HUES6 (cell line): ENCODE data around the gene POLG.

Source experiments
- H3K27ac ChIP-seq: 2 replicates; pipeline ENCODE4 v1.7.0; 2013; ENCODE audit warnings: low read depth, mild to moderate bottlenecking, low read length, inconsistent platforms
- H3K27me3 ChIP-seq: 2 replicates; pipeline ENCODE4 v1.6.1; 2013; ENCODE audit warnings: low read length; ENCODE audit not compliant: control insufficient read depth, insufficient read depth
- H3K36me3 ChIP-seq: 2 replicates; pipeline ENCODE4 v1.6.1; 2013; ENCODE audit warnings: low read length; ENCODE audit not compliant: control insufficient read depth, insufficient read depth
- H3K4me1 ChIP-seq: 2 replicates; pipeline ENCODE4 v1.6.1; 2013; ENCODE audit warnings: low read length; ENCODE audit not compliant: control insufficient read depth, insufficient read depth
- H3K4me3 ChIP-seq: 2 replicates; pipeline ENCODE4 v1.5.1; 2013; ENCODE audit warnings: low read depth, low read length
- H3K9ac ChIP-seq: one replicate; pipeline ENCODE4 v1.6.1; 2013; ENCODE audit warnings: mild to moderate bottlenecking, low read length
- H3K9me3 ChIP-seq: 2 replicates; pipeline ENCODE4 v1.6.1; 2013; ENCODE audit warnings: low read depth, low read length; ENCODE audit not compliant: control insufficient read depth, insufficient read depth

POLG gene

GRCh38 chr15:89330119-89330518 lies 4.5 kb downstream of the POLG start:
- no peaks in the 10 kb centered on the region for H3K9me3 ChIP-seq
- H3K36me3 ChIP-seq = peaks cover 81% of the 10 kb centered on the region
- no peak overlapping the region for H3K4me3 ChIP-seq
- H3K4me1 ChIP-seq = peaks cover 5% of the 10 kb centered on the region; the same call in 1 of the 2 replicates
- no peak overlapping the region for H3K9ac ChIP-seq
- no peak overlapping the region for H3K27ac ChIP-seq
- no peaks in the 10 kb centered on the region for H3K27me3 ChIP-seq

GRCh38 chr15:89329329-89330084 lies 5.1 kb downstream of the POLG start:
- Histone ChIP-seq H3K27me3 (no peaks in the 10 kb centered on the region), H3K4me1 (peaks cover 5% of the 10 kb centered on the region; the same call in 1 of the 2 replicates), H3K36me3 (peaks cover 86% of the 10 kb centered on the region), H3K4me3 (no peak overlapping the region), H3K27ac (no peak overlapping the region), H3K9me3 (no peaks in the 10 kb centered on the region), H3K9ac (no peak overlapping the region)

GRCh38 chr15:89328398-89329254 lies 6.0 kb downstream of the POLG start:
- H3K9ac ChIP-seq = no peak overlapping the region
- no peak overlapping the region for H3K4me3 ChIP-seq
- no peaks in the 10 kb centered on the region for H3K27me3 ChIP-seq
- peaks cover 5% of the 10 kb centered on the region; the same call in 1 of the 2 replicates for H3K4me1 ChIP-seq
- no peak overlapping the region for H3K27ac ChIP-seq
- peaks cover 95% of the 10 kb centered on the region for H3K36me3 ChIP-seq
- H3K9me3 ChIP-seq = no peaks in the 10 kb centered on the region

- H3K4me1 ChIP-seq = peaks cover 5% of the 10 kb centered on the region; the same call in 1 of the 2 replicates
Observed at GRCh38 chr15:89327113-89327512, 7.5 kb downstream of the POLG start.

GRCh38 chr15:89326316-89326715 lies 8.3 kb downstream of the POLG start:
- Histone ChIP-seq H3K4me3 (no peak overlapping the region), H3K27ac (no peak overlapping the region), H3K36me3 (peaks cover 99% of the 10 kb centered on the region), H3K9me3 (no peaks in the 10 kb centered on the region), H3K9ac (no peak overlapping the region), H3K4me1 (peaks cover 1% of the 10 kb centered on the region; the same call in 1 of the 2 replicates), H3K27me3 (no peaks in the 10 kb centered on the region)

More at GRCh38 chr15:89327113-89327512, 7.5 kb downstream of the POLG start:
- H3K27ac ChIP-seq = no peak overlapping the region
- no peaks in the 10 kb centered on the region for H3K9me3 ChIP-seq
- H3K4me3 ChIP-seq = no peak overlapping the region
- H3K36me3 ChIP-seq = peaks cover 99% of the 10 kb centered on the region
- H3K27me3 ChIP-seq = no peaks in the 10 kb centered on the region
- H3K9ac ChIP-seq = no peak overlapping the region

DNA sequence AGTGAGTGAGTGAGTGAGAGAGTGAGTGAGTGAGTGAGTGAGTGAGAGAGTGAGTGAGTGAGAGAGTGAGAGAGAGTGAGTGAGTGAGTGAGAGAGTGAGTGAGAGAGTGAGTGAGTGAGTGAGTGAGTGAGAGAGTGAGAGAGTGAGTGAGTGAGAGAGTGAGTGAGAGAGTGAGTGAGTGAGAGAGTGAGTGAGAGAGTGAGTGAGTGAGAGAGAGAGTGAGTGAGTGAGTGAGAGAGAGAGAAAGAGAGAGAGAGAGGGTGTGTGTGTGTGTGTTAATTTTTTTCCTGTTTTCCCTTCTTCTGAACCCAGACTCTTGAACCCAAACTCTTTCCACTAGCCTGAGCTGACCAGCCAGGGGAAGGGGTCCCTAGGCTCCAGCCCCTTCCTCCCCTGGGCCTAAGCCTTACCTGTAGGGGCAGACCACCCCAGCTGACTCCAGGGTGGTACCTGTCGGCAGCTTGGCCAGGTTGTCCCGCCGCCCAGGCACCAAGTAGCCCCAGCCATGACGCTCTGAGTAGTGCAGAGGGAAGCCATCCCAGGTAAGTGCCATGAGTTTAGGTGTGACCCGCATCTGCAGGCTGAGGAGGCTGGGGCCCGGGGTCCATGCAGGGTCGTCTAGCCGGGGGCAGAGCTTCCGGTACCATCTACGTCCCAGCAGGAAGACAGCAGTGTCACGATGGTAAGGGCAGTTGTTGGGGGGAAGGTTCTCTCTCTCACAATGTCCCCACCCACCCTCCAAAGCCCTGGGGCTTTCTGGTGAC lies 9.4 kb downstream of the POLG start:
- Histone ChIP-seq H3K36me3 (peaks cover 99% of the 10 kb centered on the region), H3K9ac (no peak overlapping the region), H3K27ac (no peak overlapping the region), H3K9me3 (no peaks in the 10 kb centered on the region), H3K27me3 (no peaks in the 10 kb centered on the region), H3K4me3 (no peak overlapping the region), H3K4me1 (no peaks in the 10 kb centered on the region)

DNA sequence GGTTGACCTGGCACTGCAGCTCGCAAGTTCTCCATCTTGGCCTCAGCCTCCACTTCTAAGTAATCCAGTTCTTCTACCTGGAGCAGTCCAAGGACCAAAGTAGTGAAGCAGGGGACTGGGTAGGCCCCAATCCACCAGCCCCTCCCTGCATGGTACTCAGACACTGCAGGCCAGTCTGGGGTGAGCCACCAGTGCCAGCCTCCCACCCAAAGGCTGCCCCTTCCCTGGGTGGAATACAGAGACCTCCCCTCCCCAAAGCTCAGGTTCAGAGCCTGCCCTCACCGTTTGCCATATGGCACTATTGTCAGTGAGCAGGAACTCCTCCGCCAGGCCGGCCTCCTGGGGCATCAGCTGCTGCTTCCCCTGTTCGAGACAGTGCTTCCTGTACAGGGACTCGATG lies 10.8 kb downstream of the POLG start:
- Histone ChIP-seq H3K27ac (no peak overlapping the region), H3K4me1 (no peaks in the 10 kb centered on the region), H3K27me3 (no peaks in the 10 kb centered on the region), H3K36me3 (peaks cover 99% of the 10 kb centered on the region), H3K9me3 (no peaks in the 10 kb centered on the region), H3K9ac (no peak overlapping the region), H3K4me3 (no peak overlapping the region)

DNA sequence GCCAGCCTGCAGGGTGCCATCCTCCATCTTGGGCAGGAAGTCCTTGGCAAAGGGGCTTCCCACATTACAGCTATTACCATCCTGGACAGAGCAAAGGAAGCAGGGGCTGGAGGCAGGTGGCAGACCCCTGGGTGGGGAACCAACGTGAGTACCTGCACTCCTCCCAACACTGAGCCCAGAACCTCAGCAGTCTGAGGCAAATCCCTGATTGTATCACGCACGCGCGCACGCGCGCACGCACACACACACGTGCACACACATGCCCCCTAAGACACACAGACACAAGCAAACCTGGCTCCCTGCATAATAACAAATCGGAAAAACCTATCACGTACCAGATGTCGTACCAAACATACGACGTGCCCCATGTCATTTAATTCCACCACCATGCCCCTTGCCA lies 11.8 kb downstream of the POLG start:
- H3K4me1 ChIP-seq = no peaks in the 10 kb centered on the region
- peaks cover 99% of the 10 kb centered on the region for H3K36me3 ChIP-seq
- no peak overlapping the region for H3K27ac ChIP-seq

GRCh38 chr15:89321521-89322410 lies 12.9 kb downstream of the POLG start:
- no peaks in the 10 kb centered on the region for H3K4me1 ChIP-seq
- no peak overlapping the region for H3K27ac ChIP-seq
- H3K9me3 ChIP-seq = no peaks in the 10 kb centered on the region
- H3K4me3 ChIP-seq = no peak overlapping the region
- no peak overlapping the region for H3K9ac ChIP-seq
- peaks cover 99% of the 10 kb centered on the region for H3K36me3 ChIP-seq
- no peaks in the 10 kb centered on the region for H3K27me3 ChIP-seq

More for the DNA sequence above, 11.8 kb downstream of the POLG start:
- Histone ChIP-seq H3K9ac (no peak overlapping the region), H3K4me3 (no peak overlapping the region), H3K27me3 (no peaks in the 10 kb centered on the region), H3K9me3 (no peaks in the 10 kb centered on the region)

GRCh38 chr15:89320200-89320599 lies 14.4 kb downstream of the POLG start:
- Histone ChIP-seq H3K9ac (no peak overlapping the region), H3K9me3 (no peaks in the 10 kb centered on the region), H3K4me1 (no peaks in the 10 kb centered on the region), H3K27me3 (no peaks in the 10 kb centered on the region), H3K36me3 (peaks cover 99% of the 10 kb centered on the region), H3K27ac (no peak overlapping the region), H3K4me3 (no peak overlapping the region)
